ENCODE measurements around the gene C6orf47.
A peak's percentile ranks its signal among the peaks of the same experiment; 100 is the strongest.

- TF ChIP-seq CTCF (IDR thresholded peaks at IDR 0.05) (peak in 1 of 7 experiments; percentile 9), POLR2AphosphoS5 (IDR thresholded peaks at IDR 0.05) (no peak), POLR2A (IDR thresholded peaks at IDR 0.05) (no peak), EP300 (IDR thresholded peaks at IDR 0.05) (no peak)
These were observed 20.6 kb upstream of the C6orf47 start for GRCh38 chr6:31681135-31681671.

All from stomach (tissue), 4 donors.